Sigmoid colon (tissue), 7 donors: ENCODE results near the gene FADS3. TPM values are rescaled to one million over a fixed set of nuclear protein-coding genes. Genes with fewer than 3 reads are reported as not detected.

Source experiments
- DNase-seq: peaks from one replicate; pipeline ENCODE4 v3.0.0-alpha.2; 2019
- H3K27ac ChIP-seq, 4 donors: fragments of 200-600 bp; sonication (generic); one replicate each; pipeline ENCODE4 v1.5.1; 2016 to 2019; ENCODE audit warnings: mild to moderate bottlenecking in 1 of 4
- H3K27me3 ChIP-seq, 3 donors: fragments of 200-600 bp; sonication (generic); one replicate each; pipeline ENCODE4 v1.5.1; 2019; ENCODE audit warnings: mild to moderate bottlenecking in 1 of 3
- H3K36me3 ChIP-seq, 4 donors: fragments of 200-600 bp; sonication (generic); one replicate each; pipeline ENCODE4 v1.5.1; 2016 to 2019
- H3K4me1 ChIP-seq, 4 donors: fragments of 200-600 bp; sonication (generic); one replicate each; pipeline ENCODE4 v1.5.1; 2017 to 2019
- H3K4me3 ChIP-seq, 4 donors: fragments of 200-600 bp; sonication (generic); one replicate each; pipeline ENCODE4 v1.5.1; 2017 to 2019; ENCODE audit warnings: mild to moderate bottlenecking in 2 of 4, moderate library complexity in 1 of 4
- H3K9me3 ChIP-seq, 4 donors: fragments of 200-600 bp in 3 of 4; sonication (generic) in 3 of 4; one replicate each; pipeline versions ENCODE4 v1.5.1 to v1.6.1; 2013 to 2019
- CTCF ChIP-seq, 4 experiments: fragments of 450-650 bp in 3 of 4; fragments of 200-600 bp in 1 of 4; IDR thresholded peaks; one replicate each; pipeline ENCODE4 v1.5.1; 2016 to 2019; ENCODE audit warnings: antibody characterized with exemption in 4 of 4, mild to moderate bottlenecking in 3 of 4, moderate library complexity in 2 of 4
- EP300 ChIP-seq, 4 donors: sonication (generic); formaldehyde crosslinking; IDR thresholded peaks; one replicate each; pipeline ENCODE4 v1.6.1; 2017; ENCODE audit warnings: antibody characterized with exemption in 4 of 4
- POLR2A ChIP-seq, 2 donors: fragments of 450-650 bp; IDR thresholded peaks; one replicate each; pipeline ENCODE4 v1.6.1; 2016; ENCODE audit warnings: antibody characterized with exemption in 2 of 2, mild to moderate bottlenecking in 2 of 2, moderate library complexity in 2 of 2
- POLR2AphosphoS5 ChIP-seq, 4 donors: sonication (generic); formaldehyde crosslinking; IDR thresholded peaks; one replicate each; pipeline ENCODE4 v1.6.1; 2017; ENCODE audit warnings: antibody characterized with exemption in 4 of 4
- WGBS, 2 donors: extraction: QIAGEN DNeasy Blood & Tissue Kit; methylation state at CpG; one replicate each; pipeline ENCODE4 v1.1.7; 2013; 5-methylcytosine and 5-hydroxymethylcytosine counted together
- intact Hi-C: fragments of 100-400 bp; cut with DNase I; formaldehyde crosslinking; loops from one replicate; pipeline ENCODE4 v1.15.1; 2023
- polyA plus RNA-seq, 3 donors: library from polyadenylated mRNA; stranded (reverse); fragments of 200-250 nt; gene quantifications; one replicate each; pipeline ENCODE4 v1.2.3, GENCODE V29; 2013
- total RNA-seq, 4 donors: library from RNA; depleted of rRNA; stranded (reverse); fragments of >200 nt; gene quantifications; one replicate each; pipeline ENCODE4 v1.1.0, GENCODE V29; 2016
- donor health status: healthy with polysubstance abuse.
- donor health status: Bipolar disorder and iron deficiency.
- donor health status: healthy.

Gene FADS3
- total and polyA plus RNA-seq, 7 donors: 1.4 to 57.9 (median 21.5) TPM

DNA sequence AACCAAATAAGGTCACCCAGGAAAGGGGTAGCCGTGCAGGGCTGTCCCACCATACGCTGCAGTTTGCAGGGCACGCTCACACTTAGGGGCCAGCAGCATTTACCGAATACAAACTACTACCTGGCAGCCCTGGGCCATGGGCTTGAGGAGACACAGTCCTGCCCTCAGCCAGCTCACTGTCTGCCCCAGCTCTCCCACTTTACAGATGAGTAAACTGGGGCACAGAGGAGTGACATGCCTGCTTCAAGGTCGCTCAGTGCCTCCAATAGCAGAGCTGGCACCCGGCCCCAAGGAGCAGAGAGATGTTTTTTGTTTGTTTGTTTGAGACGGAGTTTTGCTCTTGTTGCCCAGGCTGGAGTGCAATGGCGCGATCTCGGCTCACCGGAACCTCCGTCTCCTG, 2.8 kb downstream of the FADS3 start:
- Histone ChIP-seq H3K27ac (peak overlapping the region; percentile 59 to 85 (median 82)), H3K36me3 (no peaks in the 10 kb centered on the region), H3K4me1 (peaks cover 0 to 46% (median 33%) of the 10 kb centered on the region in 4 donors), H3K27me3 (no peaks in the 10 kb centered on the region), H3K4me3 (no peak overlapping the region), H3K9me3 (no peaks in the 10 kb centered on the region)
- 92 to 95% methylated on average over 12 of the region's 12 CpGs for WGBS, 2 donors
- intact Hi-C loops: no loop called here
- DNase-seq: no peak
- TF ChIP-seq POLR2AphosphoS5 (IDR thresholded peaks at IDR 0.05) (no peak), CTCF (IDR thresholded peaks at IDR 0.05) (no peak), POLR2A (IDR thresholded peaks at IDR 0.05) (no peak), EP300 (IDR thresholded peaks at IDR 0.05) (no peak)

DNA sequence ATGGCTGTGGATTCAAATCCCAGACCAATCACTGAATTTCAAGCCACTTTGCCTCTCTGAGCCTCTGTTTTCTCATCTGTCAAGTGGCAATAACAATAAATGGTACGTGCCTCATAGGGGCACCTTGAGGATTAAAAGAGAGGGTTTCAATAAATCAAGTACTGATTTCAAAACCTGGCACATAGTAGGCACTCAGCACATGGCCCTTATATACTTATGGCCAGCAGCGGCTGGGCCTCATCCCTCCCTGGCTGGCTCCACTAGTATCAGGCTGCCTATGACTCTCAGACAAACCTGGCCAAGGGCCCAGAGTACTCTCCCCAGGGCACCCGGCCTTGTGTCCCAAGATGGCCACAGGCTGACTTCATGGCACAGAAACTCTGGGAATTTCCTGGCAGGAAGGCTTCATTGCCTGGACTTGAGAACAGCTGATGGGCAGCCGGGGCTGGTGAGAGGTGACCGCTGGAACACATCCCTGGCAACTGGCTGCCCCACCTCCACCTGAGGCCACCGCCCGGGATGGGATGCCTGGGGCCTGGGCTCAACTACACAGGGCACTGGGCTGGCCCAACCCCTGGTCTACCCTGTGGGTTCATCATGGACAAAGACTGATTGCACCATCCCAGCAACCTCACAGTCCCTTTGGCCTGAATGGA, 3.4 kb downstream of the FADS3 start:
- WGBS, 2 donors: 86 to 90% methylated on average over 7 of the region's 7 CpGs
- peak overlapping the region; percentile 59 to 85 (median 82) for H3K27ac ChIP-seq
- no peaks in the 10 kb centered on the region for H3K9me3 ChIP-seq
- DNase-seq: peak; percentile 91
- intact Hi-C loops: no loop called here
- H3K27me3 ChIP-seq: no peaks in the 10 kb centered on the region
- no peaks in the 10 kb centered on the region for H3K36me3 ChIP-seq
- H3K4me1 ChIP-seq: peaks cover 0 to 46% (median 33%) of the 10 kb centered on the region in 4 donors
- no peak overlapping the region for H3K4me3 ChIP-seq
- TF ChIP-seq CTCF (IDR thresholded peaks at IDR 0.05): no peak
- peak in 3 of 4 donors; percentile 60 to 79 (median 61) for TF ChIP-seq POLR2AphosphoS5 (IDR thresholded peaks at IDR 0.05)
- peak in 1 of 4 donors; percentile 32 for TF ChIP-seq EP300 (IDR thresholded peaks at IDR 0.05)

DNA sequence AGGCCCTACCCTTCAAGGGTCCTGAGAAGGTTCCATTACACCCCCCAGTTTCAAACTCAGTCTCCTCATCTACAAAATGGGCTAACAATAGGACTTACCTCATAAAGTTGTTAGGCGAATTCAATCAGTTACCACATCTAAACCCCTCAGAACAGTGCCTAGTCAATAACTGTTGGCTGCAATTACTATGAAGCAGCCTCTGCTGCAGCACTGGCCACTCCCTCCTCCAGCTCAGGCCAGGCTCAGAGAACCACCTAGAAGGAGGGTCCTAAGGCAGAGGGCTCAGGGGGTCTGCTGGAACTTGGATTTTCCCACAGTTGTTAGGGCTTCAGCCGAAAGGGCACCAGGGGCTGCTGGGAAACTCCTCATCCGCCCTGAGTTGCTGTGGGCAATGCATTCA, 4.7 kb downstream of the FADS3 start:
- 95% methylated on average over 3 of the region's 3 CpGs for WGBS, 2 donors
- no peaks in the 10 kb centered on the region for H3K27me3 ChIP-seq
- intact Hi-C loops: no loop called here
- peak overlapping the region in 1 of 4 donors; percentile 85 for H3K27ac ChIP-seq
- TF ChIP-seq CTCF (IDR thresholded peaks at IDR 0.05): no peak
- no peak for TF ChIP-seq POLR2A (IDR thresholded peaks at IDR 0.05)
- no peak for TF ChIP-seq POLR2AphosphoS5 (IDR thresholded peaks at IDR 0.05)
- no peak for TF ChIP-seq EP300 (IDR thresholded peaks at IDR 0.05)
- DNase-seq: no peak
- no peaks in the 10 kb centered on the region for H3K9me3 ChIP-seq
- no peaks in the 10 kb centered on the region for H3K36me3 ChIP-seq
- peaks cover 0 to 41% (median 31%) of the 10 kb centered on the region in 4 donors for H3K4me1 ChIP-seq
- no peak overlapping the region for H3K4me3 ChIP-seq

- DNase-seq: no peak
- TF ChIP-seq EP300 (IDR thresholded peaks at IDR 0.05) (no peak), POLR2A (IDR thresholded peaks at IDR 0.05) (no peak), CTCF (IDR thresholded peaks at IDR 0.05) (no peak), POLR2AphosphoS5 (IDR thresholded peaks at IDR 0.05) (no peak)
- no peaks in the 10 kb centered on the region for H3K27me3 ChIP-seq
- no peaks in the 10 kb centered on the region for H3K36me3 ChIP-seq
- no peak overlapping the region for H3K4me3 ChIP-seq
- intact Hi-C loops: no loop called here
- peaks cover 0 to 39% (median 30%) of the 10 kb centered on the region in 4 donors for H3K4me1 ChIP-seq
- H3K9me3 ChIP-seq: no peaks in the 10 kb centered on the region
- WGBS, 2 donors: 91 to 94% methylated on average over 13 of the region's 13 CpGs
- no peak overlapping the region for H3K27ac ChIP-seq
Observed at GRCh38 chr11:61885784-61886580, 5.4 kb downstream of the FADS3 start.
